ENCODE data around the gene PLEKHH3.

Gene PLEKHH3

DNA sequence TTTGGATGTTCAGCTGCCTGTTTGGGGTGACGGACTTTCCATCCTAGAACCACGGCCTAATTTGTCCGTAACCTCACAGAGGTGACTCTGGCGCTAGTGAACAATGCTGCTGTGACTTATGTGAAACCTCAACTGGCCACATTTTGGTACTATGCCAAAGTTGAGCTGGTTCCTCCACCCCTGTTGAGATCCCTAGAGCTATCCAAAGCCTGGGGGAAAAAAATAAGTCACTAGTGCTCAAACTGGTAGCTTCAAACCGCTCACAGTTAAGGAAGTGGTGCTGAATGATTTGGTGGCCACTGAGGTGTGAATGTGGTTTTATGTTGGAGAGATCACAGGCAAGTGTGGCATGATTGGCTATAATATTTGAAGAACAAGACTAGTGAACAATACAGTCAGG lies 29.0 kb downstream of the PLEKHH3 start:
- H3K36me3 ChIP-seq (replicated peaks) = no peaks in the 10 kb centered on the region
- H3K27ac ChIP-seq = no peak overlapping the region
- in situ Hi-C loops (cut with HindIII; ENCODE audit: low pct_ligation_motif_present, low sequenced_read_pairs) = no loop called here
- no peak overlapping the region for H3K4me3 ChIP-seq (ENCODE audit: low read depth, low read length)
- no peaks in the 10 kb centered on the region for H3K27me3 ChIP-seq (replicated peaks)
- no peak for DNase-seq
- TF ChIP-seq, protein P1, sequence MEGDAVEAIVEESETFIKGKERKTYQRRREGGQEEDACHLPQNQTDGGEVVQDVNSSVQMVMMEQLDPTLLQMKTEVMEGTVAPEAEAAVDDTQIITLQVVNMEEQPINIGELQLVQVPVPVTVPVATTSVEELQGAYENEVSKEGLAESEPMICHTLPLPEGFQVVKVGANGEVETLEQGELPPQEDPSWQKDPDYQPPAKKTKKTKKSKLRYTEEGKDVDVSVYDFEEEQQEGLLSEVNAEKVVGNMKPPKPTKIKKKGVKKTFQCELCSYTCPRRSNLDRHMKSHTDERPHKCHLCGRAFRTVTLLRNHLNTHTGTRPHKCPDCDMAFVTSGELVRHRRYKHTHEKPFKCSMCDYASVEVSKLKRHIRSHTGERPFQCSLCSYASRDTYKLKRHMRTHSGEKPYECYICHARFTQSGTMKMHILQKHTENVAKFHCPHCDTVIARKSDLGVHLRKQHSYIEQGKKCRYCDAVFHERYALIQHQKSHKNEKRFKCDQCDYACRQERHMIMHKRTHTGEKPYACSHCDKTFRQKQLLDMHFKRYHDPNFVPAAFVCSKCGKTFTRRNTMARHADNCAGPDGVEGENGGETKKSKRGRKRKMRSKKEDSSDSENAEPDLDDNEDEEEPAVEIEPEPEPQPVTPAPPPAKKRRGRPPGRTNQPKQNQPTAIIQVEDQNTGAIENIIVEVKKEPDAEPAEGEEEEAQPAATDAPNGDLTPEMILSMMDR (IDR thresholded peaks at IDR 0.05; ENCODE audit: low read depth, low read length, missing control alignments) = no peak

DNA sequence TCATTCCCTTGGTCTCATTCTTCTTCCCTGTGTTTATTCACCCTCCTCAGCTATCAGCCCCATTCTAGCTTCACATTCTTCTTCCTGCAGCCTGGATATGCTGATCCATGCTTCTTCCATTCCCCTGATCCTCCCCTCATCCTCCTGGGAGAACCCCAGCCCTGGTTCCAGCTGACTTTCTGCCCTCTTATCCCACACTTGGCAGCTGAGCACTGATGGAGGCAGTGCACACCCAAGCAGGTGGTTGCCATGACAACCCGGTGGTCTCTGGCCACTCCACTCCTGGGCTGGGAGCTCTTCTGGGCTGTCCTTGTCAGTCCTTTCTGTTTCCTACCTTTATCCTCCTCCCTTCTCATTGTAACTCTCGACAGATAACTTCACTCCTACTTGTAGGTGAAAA lies 34.5 kb downstream of the PLEKHH3 start:
- H3K36me3 ChIP-seq (replicated peaks) = no peaks in the 10 kb centered on the region
- TF ChIP-seq, protein P1 (IDR thresholded peaks at IDR 0.05; ENCODE audit: low read depth, low read length, missing control alignments) = no peak
- in situ Hi-C loops (cut with HindIII; ENCODE audit: low pct_ligation_motif_present, low sequenced_read_pairs) = no loop called here
- no peak for DNase-seq
- H3K27me3 ChIP-seq (replicated peaks) = no peaks in the 10 kb centered on the region
- H3K27ac ChIP-seq = no peak overlapping the region
- no peak overlapping the region for H3K4me3 ChIP-seq (ENCODE audit: low read depth, low read length)

DNA sequence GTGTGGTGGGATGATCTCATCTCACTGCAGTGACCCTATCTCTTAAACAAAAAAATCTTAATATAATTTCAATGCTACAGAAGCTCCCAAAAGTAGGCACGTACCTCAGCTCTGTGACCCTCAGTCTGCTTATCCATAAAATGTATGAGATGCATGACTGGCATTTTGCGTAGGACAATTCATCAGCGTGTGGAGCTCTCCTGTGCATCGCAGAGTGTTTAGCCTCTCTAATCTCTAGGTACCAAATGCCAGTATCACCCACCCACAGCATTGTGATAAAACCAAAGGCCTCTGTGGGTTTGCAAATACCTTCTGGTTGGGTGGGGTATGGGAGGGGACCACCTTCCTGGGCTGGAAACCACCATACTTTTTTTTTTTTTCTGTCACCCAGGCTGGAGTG lies 36.7 kb downstream of the PLEKHH3 start:
- Histone ChIP-seq H3K36me3 (replicated peaks) (no peaks in the 10 kb centered on the region), H3K27ac (no peak overlapping the region), H3K27me3 (replicated peaks) (no peaks in the 10 kb centered on the region), H3K4me3 (ENCODE audit: low read depth, low read length) (no peak overlapping the region)
- in situ Hi-C loops (cut with HindIII; ENCODE audit: low pct_ligation_motif_present, low sequenced_read_pairs) = no loop called here
- TF ChIP-seq, protein P1 (IDR thresholded peaks at IDR 0.05; ENCODE audit: low read depth, low read length, missing control alignments) = no peak
- DNase-seq = no peak

DNA sequence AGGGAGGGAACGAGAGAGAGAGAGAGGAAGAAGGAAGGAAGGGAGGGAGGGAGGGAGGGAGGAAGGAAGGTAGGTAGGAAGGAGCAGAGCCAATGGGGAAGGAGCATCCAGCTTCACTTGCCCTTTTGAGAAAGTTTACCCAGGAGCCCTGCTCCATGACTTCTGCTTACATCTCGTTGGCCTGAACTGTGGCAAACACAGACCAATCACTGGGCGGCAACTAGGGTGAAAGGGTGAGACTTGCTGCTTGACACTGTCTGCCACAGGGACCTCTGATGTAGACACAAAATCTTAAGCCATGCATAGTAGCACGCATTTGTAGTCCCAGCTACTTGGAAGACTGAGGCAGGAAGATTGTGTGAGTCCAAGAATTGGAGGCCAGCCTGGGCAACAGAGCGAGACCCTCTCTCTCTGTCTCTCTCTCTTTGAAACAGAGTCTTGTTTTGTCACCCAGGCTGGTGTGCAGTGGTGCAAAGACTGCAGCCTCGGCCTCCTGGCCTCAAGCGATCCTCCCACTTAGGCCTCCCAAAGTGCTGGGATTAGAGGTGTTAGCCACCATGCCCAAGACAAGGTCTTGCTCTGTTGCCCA lies 37.2 kb downstream of the PLEKHH3 start:
- no peak for DNase-seq
- no peak overlapping the region for H3K27ac ChIP-seq
- TF ChIP-seq, protein P1 (IDR thresholded peaks at IDR 0.05; ENCODE audit: low read depth, low read length, missing control alignments) = no peak
- in situ Hi-C loops (cut with HindIII; ENCODE audit: low pct_ligation_motif_present, low sequenced_read_pairs) = no loop called here
- no peaks in the 10 kb centered on the region for H3K27me3 ChIP-seq (replicated peaks)
- no peaks in the 10 kb centered on the region for H3K36me3 ChIP-seq (replicated peaks)
- H3K4me3 ChIP-seq (ENCODE audit: low read depth, low read length) = no peak overlapping the region

DNA sequence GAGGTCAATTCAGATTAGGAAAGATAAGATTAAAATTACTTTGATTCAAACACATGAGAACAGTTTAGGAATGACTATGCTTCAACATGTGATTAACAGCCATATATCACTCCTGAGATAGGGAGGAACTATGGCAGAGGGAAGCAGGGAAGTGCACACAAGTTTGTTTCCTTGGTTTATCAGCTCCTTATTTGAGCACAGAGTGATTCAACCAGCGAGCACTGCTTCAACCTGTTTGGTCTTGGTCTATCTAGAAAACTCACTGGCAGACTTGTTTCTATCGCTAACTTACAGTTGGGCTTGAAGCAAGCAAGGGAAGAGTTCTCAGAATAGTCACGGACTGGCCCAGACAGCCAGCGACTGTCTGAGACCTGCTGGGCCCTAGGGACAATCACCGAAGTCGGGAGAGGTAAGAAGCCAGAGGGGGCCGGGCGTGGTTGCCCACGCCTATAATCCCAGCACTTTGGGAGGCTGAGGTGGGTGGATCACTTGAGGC lies 43.8 kb downstream of the PLEKHH3 start:
- in situ Hi-C loops (cut with HindIII; ENCODE audit: low pct_ligation_motif_present, low sequenced_read_pairs) = no loop called here
- H3K27me3 ChIP-seq (replicated peaks) = no peaks in the 10 kb centered on the region
- H3K4me3 ChIP-seq (ENCODE audit: low read depth, low read length) = no peak overlapping the region
- no peak overlapping the region for H3K27ac ChIP-seq
- TF ChIP-seq, protein P1 (IDR thresholded peaks at IDR 0.05; ENCODE audit: low read depth, low read length, missing control alignments) = no peak
- no peak for DNase-seq
- no peaks in the 10 kb centered on the region for H3K36me3 ChIP-seq (replicated peaks)

Data from brain microvascular endothelial cell (primary cell).